OCI-LY3 (cell line): Measurements from ENCODE around the gene ACE.
"Not testable (repeated sequence)": the region's sequence is repeated elsewhere in the genome, so short reads cannot be mapped to it uniquely, and the experiment has no call there.

ENCODE experiments used
- H2AFZ ChIP-seq: fragments of 200-600, 300-600 bp; shearing (Covaris generic); 2 replicates; pipeline ENCODE4 v1.6.0; 2014; ENCODE audit warnings: antibody characterized with exemption, low read depth, low read length
- H3K27ac ChIP-seq: fragments of 200-600, 300-600 bp; sonication (generic); 2 replicates; pipeline ENCODE4 v1.5.1; 2014; ENCODE audit warnings: mild to moderate bottlenecking, low read length, moderate library complexity, mixed read lengths
- H3K27me3 ChIP-seq: fragments of 200-600, 300-600 bp; sonication (generic); 2 replicates; pipeline ENCODE4 v1.6.1; 2014; ENCODE audit warnings: low read depth, low read length, mixed read lengths
- H3K36me3 ChIP-seq: fragments of 200-600, 300-600 bp; sonication (generic); replicated peaks from 2 replicates; pipeline ENCODE3; 2014; ENCODE audit warnings: low read depth, low read length, mixed read lengths
- H3K4me1 ChIP-seq: fragments of 300-600, 200-600 bp; sonication (generic); 2 replicates; pipeline ENCODE4 v1.6.1; 2014; ENCODE audit warnings: low read length, mixed read lengths
- H3K4me2 ChIP-seq: fragments of 200-600, 300-600 bp; sonication (generic); 2 replicates; pipeline ENCODE4 v1.6.1; 2014; ENCODE audit warnings: low read length, mixed read lengths
- H3K4me3 ChIP-seq: fragments of 300-600, 200-600 bp; sonication (generic); 2 replicates; pipeline ENCODE4 v1.5.1; 2014; ENCODE audit warnings: antibody characterized with exemption, mild to moderate bottlenecking, low read length, moderate library complexity
- H3K79me2 ChIP-seq: fragments of 300-600, 200-600 bp; shearing (Covaris generic); 2 replicates; pipeline ENCODE4 v1.6.1; 2014; ENCODE audit warnings: mild to moderate bottlenecking, low read length, mixed read lengths
- H3K9ac ChIP-seq: fragments of 300-600, 200-600 bp; shearing (Covaris generic); 2 replicates; pipeline ENCODE4 v1.6.0; 2014; ENCODE audit warnings: mild to moderate bottlenecking, low read length, moderate library complexity
- H3K9me3 ChIP-seq: fragments of 200-600, 300-600 bp; shearing (Covaris generic); 2 replicates; pipeline ENCODE4 v1.6.1; 2014; ENCODE audit warnings: low read length, mixed read lengths; ENCODE audit not compliant: insufficient read depth
- H4K20me1 ChIP-seq: fragments of 200-600, 300-600 bp; sonication (generic); 2 replicates; pipeline ENCODE4 v1.6.1; 2016; ENCODE audit warnings: low read length, mixed read lengths; ENCODE audit not compliant: insufficient read depth
- EZH2phosphoT487 ChIP-seq: fragments of 200-600 bp; shearing (Covaris generic); IDR thresholded peaks from 2 replicates; pipeline ENCODE4 v1.6.1; 2018; ENCODE audit warnings: antibody characterized with exemption, mixed run types, low read depth
- TF ChIP-seq, protein P1 (sequence below): fragments of 200-600, 300-600 bp; sonication (generic); IDR thresholded peaks from 2 replicates; pipeline ENCODE4 v1.5.1; 2014; ENCODE audit warnings: antibody characterized with exemption, low read length, low read depth

Gene ACE

DNA sequence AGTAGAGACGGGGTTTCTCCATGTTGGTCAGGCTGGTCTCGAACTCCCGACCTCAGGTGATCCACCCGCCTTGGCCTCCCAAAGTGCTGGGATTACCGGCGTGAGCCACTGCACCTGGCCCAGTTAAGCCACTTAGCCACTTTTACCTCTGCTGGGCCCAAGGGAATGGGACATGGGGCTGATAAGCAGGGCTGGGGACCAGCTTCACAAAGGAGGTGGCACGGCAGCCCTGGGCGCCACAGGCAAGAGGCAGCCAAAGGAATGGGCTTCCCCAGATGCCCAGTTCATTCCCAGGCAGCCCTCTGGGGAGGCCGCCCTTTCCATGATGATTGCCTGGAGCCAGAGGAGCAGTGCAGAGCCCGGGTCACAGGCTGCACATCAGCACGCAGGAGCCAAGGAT lies 25.7 kb upstream of the ACE start:
- Histone ChIP-seq H2AFZ (no peak overlapping the region), H4K20me1 (no peaks in the 10 kb centered on the region), H3K27me3 (no peaks in the 10 kb centered on the region), H3K27ac (no peak overlapping the region), H3K9ac (no peak overlapping the region), H3K9me3 (no peaks in the 10 kb centered on the region), H3K36me3 (no peaks in the 10 kb centered on the region), H3K4me3 (no peak overlapping the region), H3K79me2 (no peaks in the 10 kb centered on the region), H3K4me1 (peaks cover 9% of the 10 kb centered on the region), H3K4me2 (no peak overlapping the region)
- TF ChIP-seq EZH2phosphoT487, result no peak
- TF ChIP-seq, protein P1, sequence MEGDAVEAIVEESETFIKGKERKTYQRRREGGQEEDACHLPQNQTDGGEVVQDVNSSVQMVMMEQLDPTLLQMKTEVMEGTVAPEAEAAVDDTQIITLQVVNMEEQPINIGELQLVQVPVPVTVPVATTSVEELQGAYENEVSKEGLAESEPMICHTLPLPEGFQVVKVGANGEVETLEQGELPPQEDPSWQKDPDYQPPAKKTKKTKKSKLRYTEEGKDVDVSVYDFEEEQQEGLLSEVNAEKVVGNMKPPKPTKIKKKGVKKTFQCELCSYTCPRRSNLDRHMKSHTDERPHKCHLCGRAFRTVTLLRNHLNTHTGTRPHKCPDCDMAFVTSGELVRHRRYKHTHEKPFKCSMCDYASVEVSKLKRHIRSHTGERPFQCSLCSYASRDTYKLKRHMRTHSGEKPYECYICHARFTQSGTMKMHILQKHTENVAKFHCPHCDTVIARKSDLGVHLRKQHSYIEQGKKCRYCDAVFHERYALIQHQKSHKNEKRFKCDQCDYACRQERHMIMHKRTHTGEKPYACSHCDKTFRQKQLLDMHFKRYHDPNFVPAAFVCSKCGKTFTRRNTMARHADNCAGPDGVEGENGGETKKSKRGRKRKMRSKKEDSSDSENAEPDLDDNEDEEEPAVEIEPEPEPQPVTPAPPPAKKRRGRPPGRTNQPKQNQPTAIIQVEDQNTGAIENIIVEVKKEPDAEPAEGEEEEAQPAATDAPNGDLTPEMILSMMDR, result no peak

DNA sequence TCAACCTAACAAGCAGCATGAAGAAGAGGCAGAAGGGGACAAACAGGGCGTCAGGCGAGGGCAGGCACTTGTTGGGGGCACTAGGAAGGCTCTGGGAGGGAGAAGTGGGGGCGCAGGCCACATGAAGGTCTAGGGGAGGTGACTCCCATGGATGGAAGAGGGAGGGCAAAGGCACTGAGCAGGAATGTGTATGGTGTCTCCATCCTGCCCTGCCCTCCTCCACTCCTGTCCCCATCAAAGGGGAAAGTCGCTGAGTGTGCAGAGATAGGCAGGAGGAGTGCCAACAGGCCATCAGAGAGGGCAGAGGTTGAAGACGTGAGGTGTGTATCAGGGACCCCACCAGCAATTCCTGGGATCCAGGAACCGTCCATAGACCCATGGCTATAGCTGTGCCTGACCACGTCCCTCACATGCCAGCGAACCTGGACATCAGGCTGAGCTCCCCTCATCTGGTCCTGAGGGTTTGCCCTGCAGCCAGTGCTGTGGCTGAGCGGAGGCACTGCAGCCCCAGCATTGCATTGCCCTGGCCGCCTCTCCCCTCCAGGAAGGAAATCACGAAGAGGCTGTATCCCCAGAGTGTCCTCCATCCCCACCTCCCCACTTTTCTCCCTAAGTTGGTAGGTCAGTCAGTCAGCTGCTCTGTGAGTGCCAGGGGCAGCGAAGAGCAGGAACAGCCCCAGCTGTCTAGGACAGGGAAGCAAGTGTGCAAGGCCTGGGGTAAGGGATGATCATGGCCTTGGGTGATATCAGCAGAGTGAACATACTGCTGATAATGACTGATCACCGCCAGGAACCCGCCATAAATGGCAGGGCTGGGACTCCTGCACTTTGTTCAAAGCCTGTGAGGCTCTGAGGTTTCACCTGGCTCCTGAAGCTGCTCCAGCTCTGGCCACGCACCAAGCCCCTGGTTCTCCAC lies 24.6 kb upstream of the ACE start:
- Histone ChIP-seq H3K9me3 (no peaks in the 10 kb centered on the region), H3K36me3 (no peaks in the 10 kb centered on the region), H4K20me1 (no peaks in the 10 kb centered on the region), H3K4me1 (no peaks in the 10 kb centered on the region), H2AFZ (no peak overlapping the region), H3K9ac (no peak overlapping the region), H3K27me3 (no peaks in the 10 kb centered on the region), H3K79me2 (no peaks in the 10 kb centered on the region), H3K4me3 (no peak overlapping the region), H3K27ac (no peak overlapping the region), H3K4me2 (no peak overlapping the region)
- TF ChIP-seq, protein P1, result no peak
- TF ChIP-seq EZH2phosphoT487, result no peak

DNA sequence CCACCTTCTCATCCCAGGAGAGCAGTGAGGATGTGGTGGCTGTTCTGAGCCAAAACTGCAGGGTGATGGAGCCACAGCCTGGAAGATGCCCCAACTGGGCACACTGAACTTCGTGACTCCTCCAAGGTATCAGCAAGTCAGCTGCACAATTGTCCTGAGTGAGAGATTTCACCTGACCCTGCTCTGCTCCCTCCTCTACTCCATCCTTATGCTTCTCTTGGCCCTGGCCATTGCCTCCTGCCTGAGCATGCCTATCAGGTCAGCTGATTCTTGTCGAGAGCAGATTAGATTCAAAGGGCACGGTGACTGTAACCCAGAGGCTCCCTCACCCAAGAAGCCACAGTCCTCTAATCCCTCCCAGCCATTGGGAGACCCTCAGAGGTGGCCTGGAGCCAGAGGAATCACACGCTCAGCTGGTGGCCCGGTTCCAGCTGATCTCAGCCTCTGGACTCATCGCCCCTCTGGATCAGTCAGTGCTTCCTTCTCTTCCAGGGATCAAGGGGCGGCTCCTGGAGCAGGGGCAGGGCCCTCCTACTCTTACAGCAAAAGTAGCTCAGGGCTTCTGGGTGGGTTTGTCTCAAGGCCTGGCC lies 23.8 kb upstream of the ACE start:
- no peaks in the 10 kb centered on the region for H3K4me1 ChIP-seq
- H4K20me1 ChIP-seq, result no peaks in the 10 kb centered on the region
- H2AFZ ChIP-seq, result no peak overlapping the region
- no peak overlapping the region for H3K27ac ChIP-seq
- H3K9me3 ChIP-seq, result no peaks in the 10 kb centered on the region
- TF ChIP-seq, protein P1, result no peak
- no peak for TF ChIP-seq EZH2phosphoT487
- no peaks in the 10 kb centered on the region for H3K36me3 ChIP-seq
- H3K79me2 ChIP-seq, result no peaks in the 10 kb centered on the region
- H3K9ac ChIP-seq, result no peak overlapping the region
- no peak overlapping the region for H3K4me3 ChIP-seq
- H3K27me3 ChIP-seq, result no peaks in the 10 kb centered on the region
- H3K4me2 ChIP-seq, result no peak overlapping the region

DNA sequence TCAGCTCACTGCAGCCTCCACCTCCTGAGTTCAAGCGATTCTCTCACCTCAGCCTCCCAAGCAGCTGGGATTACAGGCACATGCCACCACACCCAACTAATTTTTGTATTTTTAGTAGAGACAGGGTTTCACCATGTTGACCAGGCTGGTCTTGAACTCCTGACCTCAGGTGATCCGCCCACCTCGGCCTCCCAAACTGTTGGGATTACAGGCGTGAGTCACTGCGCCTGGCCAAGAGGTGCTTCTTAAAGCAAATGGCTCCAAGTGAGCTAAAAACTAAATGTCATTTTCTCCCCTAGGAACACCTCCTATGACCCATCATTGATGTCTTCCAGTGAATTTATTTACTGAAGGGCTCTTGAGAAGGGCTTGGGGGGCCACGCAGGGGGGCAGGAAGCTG lies 22.5 kb upstream of the ACE start:
- not testable (repeated sequence) for H3K27ac ChIP-seq, H3K9ac ChIP-seq, H3K4me1 ChIP-seq, H2AFZ ChIP-seq, H3K79me2 ChIP-seq, H4K20me1 ChIP-seq, H3K36me3 ChIP-seq, H3K9me3 ChIP-seq, H3K27me3 ChIP-seq, H3K4me3 ChIP-seq, H3K4me2 ChIP-seq
